Neural cell (in vitro differentiated cells): ENCODE data around the gene ZCCHC4. TPM values are rescaled to one million over a fixed set of nuclear protein-coding genes. Genes with fewer than 3 reads are reported as not detected.

Source experiments
- H2AFZ ChIP-seq: fragments of 200-600, 300-800 bp; sonication (generic), shearing (Covaris generic); 2 replicates; pipeline ENCODE4 v1.6.0; 2014; ENCODE audit warnings: low read depth, mild to moderate bottlenecking, antibody characterized with exemption, low read length, moderate library complexity
- H3F3A ChIP-seq: fragments of 200-600 bp; shearing (Covaris generic); 2 replicates; pipeline ENCODE4 v1.6.1; 2016; ENCODE audit warnings: mild to moderate bottlenecking, moderate library complexity, mixed read lengths, antibody characterized with exemption, low read length; ENCODE audit not compliant: insufficient read depth, poor library complexity, severe bottlenecking
- H3K27ac ChIP-seq: fragments of 200-600, 300-800 bp; sonication (generic), shearing (Covaris generic); 2 replicates; pipeline ENCODE4 v1.5.1; 2014; ENCODE audit warnings: mild to moderate bottlenecking, low read length, moderate library complexity
- H3K27me3 ChIP-seq: fragments of 300-800, 200-600 bp; sonication (generic), shearing (Covaris generic); 2 replicates; pipeline ENCODE4 v1.6.0; 2014; ENCODE audit warnings: mild to moderate bottlenecking, low read depth, low read length, moderate library complexity; ENCODE audit not compliant: insufficient read depth
- H3K36me3 ChIP-seq: fragments of 300-800, 200-600 bp; sonication (generic), shearing (Covaris generic); 2 replicates; pipeline ENCODE4 v1.5.1; 2014; ENCODE audit warnings: mild to moderate bottlenecking, antibody characterized with exemption, low read length, moderate library complexity; ENCODE audit not compliant: insufficient read depth
- H3K4me2 ChIP-seq: fragments of 300-800, 200-600 bp; sonication (generic), shearing (Covaris generic); 2 replicates; pipeline ENCODE4 v1.6.0; 2014; ENCODE audit warnings: mild to moderate bottlenecking, low read length
- H3K4me3 ChIP-seq: fragments of 300-800, 200-600 bp; sonication (generic), shearing (Covaris generic); 2 replicates; pipeline ENCODE4 v1.5.1; 2014; ENCODE audit warnings: mild to moderate bottlenecking, low read length, moderate library complexity
- H3K79me2 ChIP-seq: fragments of 200-600 bp; shearing (Covaris generic); replicated peaks from 2 replicates; pipeline ENCODE4 v1.6.0; 2014; ENCODE audit warnings: mild to moderate bottlenecking, low read length, moderate library complexity; ENCODE audit not compliant: insufficient read depth
- H3K9ac ChIP-seq: fragments of 300-800, 200-600 bp; sonication (generic), shearing (Covaris generic); 2 replicates; pipeline ENCODE4 v1.6.1; 2016; ENCODE audit warnings: mild to moderate bottlenecking, low read length, mixed read lengths
- H3K9me2 ChIP-seq: fragments of 200-600 bp; shearing (Covaris generic); 2 replicates; pipeline ENCODE4 v1.6.1; 2016; ENCODE audit warnings: mild to moderate bottlenecking, low read length, mixed read lengths; ENCODE audit not compliant: insufficient read depth
- H3K9me3 ChIP-seq: fragments of 200-600, 300-800 bp; sonication (generic), shearing (Covaris generic); 2 replicates; pipeline ENCODE4 v1.6.1; 2016; ENCODE audit warnings: mild to moderate bottlenecking, mixed run types, low read length, moderate library complexity, mixed read lengths
- H4K20me1 ChIP-seq: fragments of 200-600 bp; shearing (Covaris generic); 2 replicates; pipeline ENCODE4 v1.6.1; 2016; ENCODE audit warnings: mild to moderate bottlenecking, mixed run types; ENCODE audit not compliant: insufficient read depth
- EP300 ChIP-seq: fragments of 450-650 bp; conservative IDR thresholded peaks from 2 replicates; pipeline ENCODE4 v1.6.1; 2014; ENCODE audit warnings: antibody characterized with exemption, mild to moderate bottlenecking, moderate library complexity; ENCODE audit not compliant: poor library complexity, severe bottlenecking
- EZH2 ChIP-seq: fragments of 200-600, 300-800 bp; shearing (Covaris generic), sonication (generic); IDR thresholded peaks from 2 replicates; pipeline ENCODE4 v1.6.1; 2014; ENCODE audit warnings: antibody characterized with exemption, low read length, borderline replicate concordance, mild to moderate bottlenecking; ENCODE audit not compliant: insufficient read depth, poor library complexity, severe bottlenecking
- MXI1 ChIP-seq: fragments of 450-650 bp; conservative IDR thresholded peaks from 2 replicates; pipeline ENCODE4 v1.6.1; 2014; ENCODE audit warnings: antibody characterized with exemption, mild to moderate bottlenecking; ENCODE audit not compliant: poor library complexity, severe bottlenecking
- POLR2AphosphoS5 ChIP-seq: IDR thresholded peaks from 2 replicates; pipeline ENCODE4 v1.6.1; 2012
- RAD21 ChIP-seq: fragments of 450-650 bp; conservative IDR thresholded peaks from 2 replicates; pipeline ENCODE4 v1.6.1; 2014; ENCODE audit warnings: antibody characterized with exemption, mild to moderate bottlenecking, moderate library complexity
- SMC3 ChIP-seq: fragments of 450-650 bp; conservative IDR thresholded peaks from 2 replicates; pipeline ENCODE4 v1.6.1; 2014; ENCODE audit warnings: antibody characterized with exemption, mild to moderate bottlenecking, moderate library complexity; ENCODE audit not compliant: poor library complexity
- TAF1 ChIP-seq: IDR thresholded peaks from 2 replicates; pipeline ENCODE4 v1.6.1; 2012; ENCODE audit warnings: low read depth
- polyA minus RNA-seq: library from RNA; depleted of rRNA, polyadenylated mRNA; stranded (reverse); fragments of >200 nt; gene quantifications from 2 replicates; pipeline ENCODE4 v1.2.3, GENCODE V29; 2014
- polyA plus RNA-seq: library from polyadenylated mRNA; depleted of rRNA; stranded (reverse); fragments of >200 nt; gene quantifications from 2 replicates; pipeline ENCODE4 v1.2.3, GENCODE V29; 2014
- TF ChIP-seq, protein P1 (sequence below): fragments of 450-650 bp; IDR thresholded peaks from 2 replicates; pipeline ENCODE4 v1.5.1; 2014; ENCODE audit warnings: antibody characterized with exemption, mild to moderate bottlenecking, moderate library complexity; ENCODE audit not compliant: poor library complexity, severe bottlenecking
- TF ChIP-seq, protein P2 (sequence below): IDR thresholded peaks from 2 replicates; pipeline ENCODE4 v1.6.1; 2012; ENCODE audit warnings: borderline replicate concordance

ZCCHC4 gene, protein sequence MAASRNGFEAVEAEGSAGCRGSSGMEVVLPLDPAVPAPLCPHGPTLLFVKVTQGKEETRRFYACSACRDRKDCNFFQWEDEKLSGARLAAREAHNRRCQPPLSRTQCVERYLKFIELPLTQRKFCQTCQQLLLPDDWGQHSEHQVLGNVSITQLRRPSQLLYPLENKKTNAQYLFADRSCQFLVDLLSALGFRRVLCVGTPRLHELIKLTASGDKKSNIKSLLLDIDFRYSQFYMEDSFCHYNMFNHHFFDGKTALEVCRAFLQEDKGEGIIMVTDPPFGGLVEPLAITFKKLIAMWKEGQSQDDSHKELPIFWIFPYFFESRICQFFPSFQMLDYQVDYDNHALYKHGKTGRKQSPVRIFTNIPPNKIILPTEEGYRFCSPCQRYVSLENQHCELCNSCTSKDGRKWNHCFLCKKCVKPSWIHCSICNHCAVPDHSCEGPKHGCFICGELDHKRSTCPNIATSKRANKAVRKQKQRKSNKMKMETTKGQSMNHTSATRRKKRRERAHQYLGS
- polyA plus RNA-seq, result 8.6 and 9.1 TPM in 2 replicates
- polyA minus RNA-seq, result 16.3 and 21.1 TPM in 2 replicates

DNA sequence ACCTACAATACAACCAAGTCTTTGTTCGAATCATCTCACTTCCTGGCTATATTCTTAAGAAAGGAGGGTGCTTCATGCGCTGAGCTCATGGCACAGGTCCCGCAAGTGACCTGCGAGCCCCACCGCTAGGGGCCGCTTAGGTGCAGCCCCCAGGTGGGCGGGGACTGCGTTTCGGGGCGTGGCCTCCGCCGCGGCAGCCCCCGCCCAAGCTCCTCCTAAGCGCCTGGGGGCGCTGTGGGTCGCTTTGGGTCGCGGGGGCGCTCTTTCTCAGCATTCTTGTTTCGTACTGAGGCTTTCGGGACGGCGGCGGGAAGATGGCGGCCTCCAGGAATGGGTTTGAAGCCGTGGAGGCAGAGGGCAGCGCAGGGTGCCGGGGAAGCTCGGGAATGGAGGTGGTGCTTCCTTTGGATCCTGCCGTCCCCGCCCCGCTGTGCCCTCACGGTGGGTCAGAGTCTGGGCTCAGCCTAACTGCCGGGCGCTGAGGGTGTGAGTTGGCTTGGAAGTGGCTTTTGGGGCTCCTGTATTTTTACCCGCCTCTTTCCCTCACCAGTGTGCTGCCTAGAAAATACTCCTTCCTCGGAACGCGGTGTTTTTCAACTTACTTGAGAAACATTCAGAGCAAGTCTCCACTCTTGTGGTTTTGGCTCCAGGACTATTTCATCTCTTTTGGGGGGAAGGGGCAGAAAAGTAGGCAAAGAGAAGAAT is at the start of gene ZCCHC4:
Gene ZCCHC4 (plus strand): TSS at position 279 of the 705 bp plus-strand sequence. CDS start 36 bp downstream, at position 315.
- Histone ChIP-seq H3K79me2 (no peaks in the 10 kb centered on the region), H3K4me3 (peak within 1 kb of the TSS; percentile 94), H4K20me1 (no peaks in the 10 kb centered on the region), H3K9me3 (no peaks in the 10 kb centered on the region), H3K9ac (peak within 1 kb of the TSS; percentile 74), H3K27me3 (no peaks in the 10 kb centered on the region), H3K4me2 (peak within 1 kb of the TSS; percentile 97), H2AFZ (peak within 1 kb of the TSS; percentile 73), H3K27ac (peak within 1 kb of the TSS; percentile 64), H3K9me2 (no peaks in the 10 kb centered on the region), H3F3A (no peaks in the 10 kb centered on the region), H3K36me3 (no peaks in the 10 kb centered on the region)
- TF ChIP-seq EP300 (peak; percentile 54), EZH2 (no peak), POLR2AphosphoS5 (peak; percentile 87), TAF1 (peak; percentile 90), MXI1 (peak; percentile 95), SMC3 (peak; percentile 76), RAD21 (peak; percentile 63)
- TF ChIP-seq, protein P1, sequence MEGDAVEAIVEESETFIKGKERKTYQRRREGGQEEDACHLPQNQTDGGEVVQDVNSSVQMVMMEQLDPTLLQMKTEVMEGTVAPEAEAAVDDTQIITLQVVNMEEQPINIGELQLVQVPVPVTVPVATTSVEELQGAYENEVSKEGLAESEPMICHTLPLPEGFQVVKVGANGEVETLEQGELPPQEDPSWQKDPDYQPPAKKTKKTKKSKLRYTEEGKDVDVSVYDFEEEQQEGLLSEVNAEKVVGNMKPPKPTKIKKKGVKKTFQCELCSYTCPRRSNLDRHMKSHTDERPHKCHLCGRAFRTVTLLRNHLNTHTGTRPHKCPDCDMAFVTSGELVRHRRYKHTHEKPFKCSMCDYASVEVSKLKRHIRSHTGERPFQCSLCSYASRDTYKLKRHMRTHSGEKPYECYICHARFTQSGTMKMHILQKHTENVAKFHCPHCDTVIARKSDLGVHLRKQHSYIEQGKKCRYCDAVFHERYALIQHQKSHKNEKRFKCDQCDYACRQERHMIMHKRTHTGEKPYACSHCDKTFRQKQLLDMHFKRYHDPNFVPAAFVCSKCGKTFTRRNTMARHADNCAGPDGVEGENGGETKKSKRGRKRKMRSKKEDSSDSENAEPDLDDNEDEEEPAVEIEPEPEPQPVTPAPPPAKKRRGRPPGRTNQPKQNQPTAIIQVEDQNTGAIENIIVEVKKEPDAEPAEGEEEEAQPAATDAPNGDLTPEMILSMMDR, result peak; percentile 100
- TF ChIP-seq, protein P2, sequence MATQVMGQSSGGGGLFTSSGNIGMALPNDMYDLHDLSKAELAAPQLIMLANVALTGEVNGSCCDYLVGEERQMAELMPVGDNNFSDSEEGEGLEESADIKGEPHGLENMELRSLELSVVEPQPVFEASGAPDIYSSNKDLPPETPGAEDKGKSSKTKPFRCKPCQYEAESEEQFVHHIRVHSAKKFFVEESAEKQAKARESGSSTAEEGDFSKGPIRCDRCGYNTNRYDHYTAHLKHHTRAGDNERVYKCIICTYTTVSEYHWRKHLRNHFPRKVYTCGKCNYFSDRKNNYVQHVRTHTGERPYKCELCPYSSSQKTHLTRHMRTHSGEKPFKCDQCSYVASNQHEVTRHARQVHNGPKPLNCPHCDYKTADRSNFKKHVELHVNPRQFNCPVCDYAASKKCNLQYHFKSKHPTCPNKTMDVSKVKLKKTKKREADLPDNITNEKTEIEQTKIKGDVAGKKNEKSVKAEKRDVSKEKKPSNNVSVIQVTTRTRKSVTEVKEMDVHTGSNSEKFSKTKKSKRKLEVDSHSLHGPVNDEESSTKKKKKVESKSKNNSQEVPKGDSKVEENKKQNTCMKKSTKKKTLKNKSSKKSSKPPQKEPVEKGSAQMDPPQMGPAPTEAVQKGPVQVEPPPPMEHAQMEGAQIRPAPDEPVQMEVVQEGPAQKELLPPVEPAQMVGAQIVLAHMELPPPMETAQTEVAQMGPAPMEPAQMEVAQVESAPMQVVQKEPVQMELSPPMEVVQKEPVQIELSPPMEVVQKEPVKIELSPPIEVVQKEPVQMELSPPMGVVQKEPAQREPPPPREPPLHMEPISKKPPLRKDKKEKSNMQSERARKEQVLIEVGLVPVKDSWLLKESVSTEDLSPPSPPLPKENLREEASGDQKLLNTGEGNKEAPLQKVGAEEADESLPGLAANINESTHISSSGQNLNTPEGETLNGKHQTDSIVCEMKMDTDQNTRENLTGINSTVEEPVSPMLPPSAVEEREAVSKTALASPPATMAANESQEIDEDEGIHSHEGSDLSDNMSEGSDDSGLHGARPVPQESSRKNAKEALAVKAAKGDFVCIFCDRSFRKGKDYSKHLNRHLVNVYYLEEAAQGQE, result peak; percentile 89

DNA sequence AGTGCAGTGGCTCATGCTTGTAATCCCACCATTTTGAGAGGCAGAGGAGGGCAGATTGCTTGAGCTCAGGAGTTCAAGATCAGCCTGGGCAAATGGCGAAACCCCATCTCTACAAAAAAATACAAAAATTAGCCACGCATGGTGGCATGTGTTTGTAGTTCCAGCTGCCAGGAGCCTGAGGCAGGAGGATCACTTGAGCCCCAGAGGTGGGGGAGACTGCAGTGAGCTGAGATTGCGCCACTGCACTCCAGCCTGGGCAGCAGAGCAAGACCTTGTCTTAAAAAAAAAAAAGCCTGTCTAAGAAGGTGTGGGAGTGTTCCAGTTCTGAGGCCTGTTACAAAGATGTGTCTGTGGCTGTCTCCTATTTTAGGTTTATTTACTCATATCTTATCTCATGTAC is 40.7 kb upstream of the ZCCHC4 start:
- no peaks in the 10 kb centered on the region for H4K20me1 ChIP-seq
- H3F3A ChIP-seq, result no peaks in the 10 kb centered on the region
- H3K9ac ChIP-seq, result no peak overlapping the region
- TF ChIP-seq MXI1 (no peak), RAD21 (no peak), TAF1 (no peak), EP300 (no peak), POLR2AphosphoS5 (no peak), SMC3 (no peak)
- TF ChIP-seq, protein P1, result no peak
- TF ChIP-seq, protein P2, result no peak
- H3K9me3 ChIP-seq, result no peaks in the 10 kb centered on the region
- H3K4me2 ChIP-seq, result no peak overlapping the region
- no peaks in the 10 kb centered on the region for H3K9me2 ChIP-seq
- H3K27me3 ChIP-seq, result no peaks in the 10 kb centered on the region
- no peak overlapping the region for H3K27ac ChIP-seq
- no peaks in the 10 kb centered on the region for H3K36me3 ChIP-seq
- no peaks in the 10 kb centered on the region for H3K79me2 ChIP-seq
- no peak overlapping the region for H2AFZ ChIP-seq
- H3K4me3 ChIP-seq, result no peak overlapping the region
